A172 (cell line): ENCODE results near the gene CCDC63. TPM values are rescaled to one million over a fixed set of nuclear protein-coding genes. Genes with fewer than 3 reads are reported as not detected.

Source experiments
- DNase-seq: peaks from one replicate; pipeline ENCODE4 v3.0.0-alpha.2; 2015; ENCODE audit warnings: low spot score
- total RNA-seq: library from RNA; depleted of rRNA; stranded (reverse); fragments of >200 nt; shearing (Covaris generic); gene quantifications from 2 replicates; pipeline ENCODE4 v1.2.3, GENCODE V29; 2014

The CCDC63 gene
- total RNA-seq, 1 experiment from 2014 or later = not detected

DNA sequence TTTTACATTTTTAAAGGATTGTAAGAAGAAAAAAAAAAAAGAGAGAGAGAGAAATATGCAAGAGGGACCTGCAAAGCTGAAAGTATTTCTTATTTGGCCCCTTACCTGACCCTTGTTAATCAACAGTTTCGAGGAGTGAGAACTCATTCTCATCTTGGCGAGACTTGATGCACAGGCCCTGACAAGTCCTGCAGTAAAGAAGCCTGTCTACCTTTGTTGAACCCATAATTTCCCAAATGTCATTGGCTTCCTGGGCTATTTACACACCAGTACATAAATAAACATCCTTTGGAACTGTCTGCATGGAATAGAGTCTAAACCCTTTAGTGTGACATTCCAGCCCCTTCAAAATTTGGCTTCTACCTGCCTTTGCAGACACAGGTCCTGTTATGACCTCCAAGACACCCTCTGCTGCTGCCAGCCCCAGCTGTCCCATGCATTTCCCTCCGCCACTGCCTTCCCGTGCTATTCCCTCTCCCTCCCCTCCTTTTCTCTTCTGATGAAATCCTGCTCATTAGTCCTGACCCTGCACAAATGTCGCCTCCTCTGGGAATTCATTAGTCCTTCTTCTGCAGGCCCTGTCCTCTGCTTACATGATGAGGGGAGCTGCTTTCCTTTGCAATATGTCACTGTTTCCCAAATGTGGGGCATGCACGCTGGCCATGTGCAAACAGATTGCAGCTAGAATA lies 38.5 kb downstream of the CCDC63 start:
- DNase-seq = no peak

DNA sequence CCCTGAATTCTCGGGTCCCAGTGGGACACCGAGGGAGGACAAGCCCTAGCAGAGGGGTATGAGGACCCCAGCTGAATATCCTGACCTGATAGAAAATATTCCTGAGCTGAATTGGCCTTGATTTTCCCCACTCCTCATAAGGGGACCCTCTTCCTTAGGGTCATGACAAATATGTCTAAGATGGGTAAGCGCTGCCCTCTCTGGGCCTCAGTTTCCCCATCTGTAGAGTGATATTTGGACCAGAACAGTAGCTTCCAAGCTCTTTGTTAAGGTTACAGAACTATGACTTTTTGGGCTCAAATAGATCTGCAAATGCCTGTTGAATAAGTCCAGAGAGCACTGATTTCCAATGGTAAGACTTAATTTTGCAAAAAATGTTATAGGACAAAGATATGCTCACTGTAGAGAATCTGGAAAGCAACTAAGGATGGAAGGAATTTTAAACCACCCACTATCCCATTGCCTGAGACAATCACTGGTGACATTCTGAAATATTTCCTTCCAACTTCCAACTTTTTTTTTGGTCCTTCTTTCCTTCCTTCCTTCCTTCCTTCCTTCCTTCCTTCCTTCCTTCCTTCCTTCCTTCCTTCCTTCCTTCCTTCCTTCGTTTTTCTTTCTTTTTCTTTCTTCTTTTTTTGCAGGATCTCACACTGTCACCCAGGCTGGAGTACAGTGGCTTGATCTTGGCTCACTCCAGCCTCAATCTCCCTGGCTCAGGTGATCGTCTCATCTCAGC lies 41.6 kb downstream of the CCDC63 start:
- no peak for DNase-seq

DNA sequence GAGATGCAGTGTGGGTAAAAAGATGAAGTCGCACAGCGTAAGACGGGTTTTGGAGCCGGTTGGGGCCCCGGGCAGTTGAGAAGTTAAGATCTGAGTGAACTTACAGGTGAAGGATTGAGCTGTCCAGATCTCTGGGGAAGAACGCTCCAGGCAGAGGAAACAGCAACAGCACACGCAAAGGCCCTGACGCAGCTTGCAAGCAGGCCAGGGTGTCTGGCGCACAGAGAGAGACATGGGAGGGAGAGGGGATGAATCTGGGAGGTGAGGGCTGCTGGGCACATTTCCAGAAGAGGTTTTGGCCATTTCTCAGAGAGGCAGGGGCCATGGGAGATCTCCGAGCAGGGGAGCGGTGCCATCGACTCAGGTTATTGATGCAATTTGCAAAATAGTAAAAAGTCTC lies 42.6 kb downstream of the CCDC63 start:
- DNase-seq = no peak

DNA sequence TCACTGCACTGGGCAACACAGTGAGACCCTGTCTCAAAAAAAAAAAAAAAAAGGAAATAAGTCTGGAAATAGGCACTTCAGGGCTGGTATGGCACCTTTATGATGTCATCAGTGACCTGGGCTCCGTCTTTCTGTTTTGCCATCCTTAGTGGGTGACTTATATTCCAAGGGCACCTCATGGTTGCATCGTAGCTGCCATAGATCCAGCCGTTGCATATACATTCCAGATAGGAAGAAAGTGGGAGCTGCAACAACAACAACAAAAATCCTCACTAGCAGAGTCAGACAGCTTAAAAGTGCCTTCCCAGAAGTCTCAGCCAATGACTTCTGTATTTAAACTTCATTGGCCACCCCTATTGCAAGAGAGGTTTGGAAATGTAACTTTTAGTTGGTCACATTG lies 47.2 kb downstream of the CCDC63 start:
- no peak for DNase-seq

DNA sequence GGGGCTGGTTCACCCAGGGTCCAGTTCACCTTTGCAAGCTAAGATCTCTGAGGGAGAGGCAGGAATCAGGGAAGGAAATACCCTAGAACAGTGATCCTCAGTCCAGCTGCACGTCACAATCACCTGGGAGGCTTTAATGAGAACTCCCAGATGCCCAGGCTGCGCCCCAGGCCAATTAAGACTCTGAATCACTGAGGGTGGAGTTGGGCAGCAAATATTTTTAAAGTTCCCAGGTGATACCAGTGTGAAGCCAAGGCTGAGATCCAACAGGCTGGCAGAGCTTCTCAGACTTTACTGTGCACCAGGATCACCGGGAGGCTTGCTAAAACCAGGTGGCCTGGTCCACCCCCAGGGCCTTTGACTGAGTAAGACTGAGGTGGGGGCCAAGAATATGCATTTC lies 49.8 kb downstream of the CCDC63 start:
- DNase-seq = peak; percentile 60

DNA sequence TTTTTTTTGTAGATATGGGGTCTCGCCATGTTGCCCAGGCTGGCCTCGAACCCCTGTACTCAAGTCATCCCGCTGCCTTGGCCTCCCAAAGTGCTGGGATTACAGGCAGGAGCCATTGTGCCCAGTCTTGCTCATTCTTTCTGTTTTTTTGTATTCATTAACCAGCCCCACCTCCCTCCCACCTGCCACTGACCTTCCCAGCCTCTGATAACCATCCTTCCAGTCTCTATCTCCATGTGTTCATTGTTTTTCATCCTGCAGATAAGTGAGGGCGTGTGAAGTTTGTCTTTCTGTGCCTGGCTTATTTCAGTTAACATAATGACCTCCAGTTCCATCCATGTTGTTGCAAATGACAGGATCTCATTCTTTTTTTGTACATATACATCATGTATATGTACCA lies 54.6 kb downstream of the CCDC63 start:
- no peak for DNase-seq

DNA sequence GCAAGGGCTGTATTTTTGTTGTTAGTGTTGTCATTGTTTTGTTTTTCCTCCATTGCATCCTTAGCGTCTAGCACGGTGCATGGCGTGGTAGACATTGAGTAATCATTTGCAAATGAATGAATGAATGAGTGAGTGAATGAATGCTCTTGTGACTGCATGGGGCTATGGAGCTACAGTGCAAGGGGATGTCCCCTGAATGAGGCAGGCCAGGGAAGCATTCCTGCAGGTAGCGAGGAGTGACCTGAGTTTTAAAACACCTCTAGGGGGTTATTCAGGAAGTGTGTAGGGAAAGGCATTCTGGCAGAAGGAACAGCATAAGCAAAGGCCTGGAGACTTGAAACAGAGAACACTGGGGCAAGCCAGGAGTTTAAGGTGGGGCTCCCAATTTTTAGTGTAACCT lies 56.7 kb downstream of the CCDC63 start:
- no peak for DNase-seq

DNA sequence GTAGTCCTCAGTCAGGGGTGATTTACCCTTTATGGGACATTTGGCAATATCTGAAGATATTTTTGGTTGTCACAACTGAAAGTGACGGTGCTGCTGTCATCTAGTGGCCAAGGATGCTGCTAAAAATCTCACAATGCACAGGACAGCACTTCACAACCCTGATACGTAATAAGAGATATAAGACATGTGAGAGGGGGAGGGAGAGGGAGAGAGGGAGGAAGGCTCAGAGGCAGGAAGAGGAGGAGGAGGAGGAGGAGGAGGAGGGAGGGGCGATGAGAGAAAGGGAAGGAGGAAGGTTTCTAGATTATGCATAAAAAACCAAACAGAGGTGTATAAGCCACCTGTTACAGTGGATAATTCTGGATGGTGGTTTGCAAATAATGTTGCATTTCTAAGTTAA lies 59.3 kb downstream of the CCDC63 start:
- DNase-seq = peak; percentile 60

DNA sequence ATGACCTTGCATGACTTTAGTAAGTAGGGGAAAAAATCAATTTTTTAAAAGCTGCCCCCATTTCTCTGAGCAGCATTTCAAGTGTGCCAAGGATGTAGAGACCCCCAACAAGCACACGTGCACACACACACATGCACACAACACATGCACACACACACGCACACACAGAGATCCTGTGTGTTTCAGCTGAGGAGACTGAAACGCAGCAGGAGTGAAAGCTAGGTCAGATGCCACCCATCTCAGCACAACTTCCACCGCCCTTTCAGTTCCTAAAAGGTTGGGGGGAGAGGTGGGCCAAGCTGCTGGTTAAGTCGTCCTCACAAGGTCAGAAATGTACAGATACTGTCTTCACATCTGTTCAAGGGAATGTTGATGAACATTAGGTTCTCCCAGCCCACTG lies 59.7 kb downstream of the CCDC63 start:
- no peak for DNase-seq

DNA sequence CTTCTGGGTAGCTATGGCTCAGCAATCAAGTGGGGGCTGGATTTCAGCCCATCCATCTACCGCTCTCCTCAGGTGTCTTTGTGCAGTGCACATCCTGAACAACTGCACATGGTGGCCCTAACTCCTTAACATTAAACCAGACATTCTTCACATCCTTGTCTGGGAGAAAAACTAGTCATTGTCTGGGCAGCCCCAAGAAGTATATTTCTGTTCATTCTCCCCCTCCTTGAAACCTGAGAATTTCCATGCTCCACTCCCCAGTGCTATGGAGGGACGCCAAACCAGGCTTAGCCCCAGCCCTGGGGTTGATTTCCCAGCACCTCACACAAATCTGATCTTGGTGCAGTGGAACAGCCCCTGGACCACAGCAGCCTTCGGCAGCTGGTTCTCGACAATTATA lies 60.2 kb downstream of the CCDC63 start:
- DNase-seq = no peak

DNA sequence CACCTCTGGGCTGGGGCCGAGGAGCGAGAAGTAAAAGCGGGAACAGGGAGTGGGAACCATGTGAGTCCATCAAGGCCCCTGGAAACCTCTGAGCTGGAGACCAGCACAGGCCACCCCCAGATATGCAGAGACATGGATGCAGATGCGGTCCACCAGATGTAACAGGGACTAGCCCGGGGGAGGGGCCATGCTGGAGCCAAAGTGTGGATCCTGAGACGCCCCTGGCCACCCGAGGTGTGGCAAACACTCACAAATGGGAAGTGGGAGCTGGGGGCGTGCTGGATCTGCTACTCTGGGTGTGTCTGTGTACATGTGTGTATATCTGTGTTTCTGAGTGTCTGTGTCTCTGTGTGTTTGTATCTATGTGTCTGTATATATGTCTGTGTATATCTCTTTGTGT lies 60.8 kb downstream of the CCDC63 start:
- no peak for DNase-seq

DNA sequence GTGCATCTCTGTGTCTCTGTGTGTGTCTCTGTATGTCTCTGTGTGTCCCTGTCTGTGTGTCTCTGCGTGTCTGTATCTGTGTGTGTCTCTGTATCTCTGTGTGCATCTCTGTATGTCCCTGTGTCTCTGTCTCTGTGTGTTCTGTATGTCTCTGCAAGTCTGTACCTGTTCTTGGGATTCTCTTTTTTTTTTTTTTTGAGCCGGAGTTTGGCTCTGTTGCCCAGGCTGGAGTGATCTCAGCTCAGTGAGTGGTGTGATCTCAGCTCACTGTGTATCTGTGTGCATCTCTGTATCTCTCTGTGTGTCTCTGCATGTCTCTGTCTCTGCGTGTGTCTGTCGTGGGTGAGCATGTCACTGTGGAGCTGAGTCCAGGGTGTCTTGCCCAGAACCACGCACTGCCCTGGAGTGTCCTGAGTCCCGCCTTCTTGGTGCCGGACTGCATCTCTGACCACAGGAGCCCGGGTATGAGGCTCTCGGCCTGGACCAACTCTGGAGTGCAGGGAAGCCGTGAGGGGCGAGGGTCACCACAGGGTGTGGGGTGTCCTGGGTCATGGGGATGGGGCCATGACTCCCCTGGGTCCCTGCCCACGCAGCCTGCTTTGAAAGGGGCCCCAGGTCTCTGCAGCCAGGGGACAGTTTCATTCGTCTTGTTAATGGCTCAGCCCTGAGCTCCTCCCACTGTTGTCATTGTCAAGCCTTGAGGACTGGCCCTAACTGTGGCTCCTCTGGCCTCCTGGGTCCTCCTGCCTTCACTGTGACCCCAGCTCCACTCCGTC lies 61.8 kb downstream of the CCDC63 start:
- no peak for DNase-seq

DNA sequence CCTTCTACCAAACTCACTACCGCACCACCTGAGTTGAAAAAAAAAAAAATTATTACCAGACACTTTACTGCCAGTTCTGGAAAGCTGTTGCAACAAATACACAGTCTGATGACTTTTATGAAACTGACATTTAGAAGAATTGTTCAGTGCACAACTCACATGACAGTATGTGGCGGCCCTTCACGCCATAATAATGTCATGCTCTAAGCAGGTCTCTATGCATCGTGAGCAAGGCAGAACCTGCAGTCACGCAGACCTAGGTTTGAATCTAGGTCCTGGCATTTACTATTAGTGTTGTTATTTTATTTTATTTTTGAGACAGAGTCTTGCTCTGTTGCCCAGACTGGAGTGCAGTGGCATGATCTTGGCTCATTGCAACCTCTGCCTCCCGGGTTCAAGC lies 65.5 kb downstream of the CCDC63 start:
- DNase-seq = no peak

DNA sequence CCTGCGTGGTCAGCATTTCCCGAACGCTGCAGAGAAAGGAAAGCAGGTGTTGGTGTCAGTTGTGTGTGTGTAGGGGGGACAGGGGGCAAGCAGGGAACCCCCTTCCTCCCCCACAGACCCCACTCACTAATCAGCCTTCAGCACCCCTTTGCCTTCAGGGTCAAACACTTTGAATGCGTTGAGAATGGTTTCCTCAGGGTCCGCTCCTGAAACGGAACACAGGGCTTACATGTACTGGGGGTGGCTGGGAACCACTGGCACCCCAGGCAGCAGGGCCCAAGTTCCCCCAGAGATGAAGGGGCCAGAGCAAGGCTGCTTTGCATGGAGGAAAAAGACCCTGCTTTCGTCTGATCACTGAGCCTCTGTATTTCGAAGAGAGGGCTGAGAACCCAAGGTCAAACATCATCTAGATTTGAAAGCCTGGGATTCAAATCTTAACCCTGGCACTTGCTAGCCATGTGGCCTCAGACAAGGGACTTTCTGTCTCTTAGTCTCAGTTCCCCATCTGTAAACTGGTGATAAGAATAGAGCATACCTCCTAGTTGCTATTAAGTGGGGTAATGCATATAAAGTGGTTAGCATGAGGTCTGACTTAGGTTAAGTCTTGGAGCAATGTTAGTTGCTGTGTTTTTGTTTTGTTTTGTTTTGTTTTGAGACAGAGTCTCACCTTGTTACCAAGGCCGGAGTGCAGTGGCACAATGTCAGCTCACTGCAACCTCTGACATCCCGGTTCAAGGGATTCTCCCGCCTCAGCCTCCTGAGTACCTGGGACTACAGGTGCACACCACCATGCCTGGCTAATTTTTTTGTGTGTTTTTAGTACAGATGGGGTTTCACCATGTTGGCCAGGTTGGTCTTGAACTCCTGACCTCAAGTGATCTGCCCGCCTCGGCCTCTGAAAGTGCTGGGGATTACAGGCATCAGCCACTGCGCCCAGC lies 66.6 kb downstream of the CCDC63 start:
- DNase-seq = no peak

DNA sequence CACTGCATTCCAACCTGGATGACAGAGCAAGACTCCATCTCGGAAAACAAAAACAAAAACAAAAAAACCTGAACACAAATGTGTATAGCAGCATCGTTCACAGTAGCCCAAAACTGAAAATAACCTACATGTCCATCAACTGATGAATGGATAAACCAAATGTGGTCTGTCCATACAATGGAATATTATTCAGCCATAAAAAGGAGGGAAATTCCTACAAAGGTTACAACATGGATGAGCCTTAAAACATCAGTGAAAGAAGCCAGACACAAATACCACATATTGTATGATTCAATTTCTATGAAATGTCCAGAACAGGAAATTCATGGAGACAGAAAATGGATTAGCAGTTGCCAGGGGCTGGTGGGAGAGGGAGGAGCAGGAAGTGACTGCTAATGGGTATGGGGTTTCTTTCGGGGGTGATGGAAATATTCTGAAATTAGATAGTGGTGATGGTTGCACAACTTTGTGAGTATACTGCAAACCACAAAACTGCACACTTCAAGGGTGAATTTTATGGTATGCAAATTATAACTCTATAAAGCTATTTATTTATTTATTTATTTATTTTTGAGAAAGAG lies 69.6 kb downstream of the CCDC63 start:
- DNase-seq = peak; percentile 23

DNA sequence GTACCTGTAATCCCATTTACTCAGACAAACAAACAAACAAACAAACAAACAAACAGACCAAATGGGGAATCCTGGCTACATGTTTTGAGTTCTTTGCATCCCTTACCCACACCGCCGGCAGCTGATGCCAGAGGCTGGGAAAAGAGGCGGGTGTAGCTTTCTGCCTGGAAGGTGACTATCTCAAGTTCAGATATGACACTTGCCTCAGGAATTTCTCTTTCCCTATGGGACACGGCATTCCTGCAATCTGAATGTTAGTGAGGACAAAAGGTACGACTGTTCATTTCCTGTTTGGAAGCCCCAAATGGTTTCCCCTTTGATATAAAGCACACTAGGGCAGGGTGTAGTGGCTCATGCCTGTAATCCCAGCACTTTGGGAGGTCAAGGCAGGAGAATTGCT lies 70.7 kb downstream of the CCDC63 start:
- DNase-seq = peak; percentile 92

DNA sequence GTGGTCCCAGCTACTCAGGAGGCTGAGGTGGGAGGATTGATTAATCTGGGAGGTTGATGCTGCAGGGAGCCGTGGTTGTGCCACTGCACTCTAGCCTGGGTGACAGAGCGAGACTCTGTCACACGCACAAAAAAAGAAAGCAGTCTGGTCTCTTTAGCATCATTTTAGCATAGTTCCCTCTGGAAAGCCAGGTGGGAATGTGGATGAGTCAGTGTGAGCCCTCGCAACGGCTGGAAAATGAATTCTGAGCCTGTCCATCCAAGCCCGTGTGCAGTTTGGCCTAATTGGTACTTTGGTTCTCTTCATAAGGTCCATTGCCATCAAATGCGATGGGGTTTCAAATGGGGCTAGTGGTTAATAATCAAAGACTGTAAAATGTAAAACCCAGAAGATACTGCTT lies 71.2 kb downstream of the CCDC63 start:
- DNase-seq = peak; percentile 70

DNA sequence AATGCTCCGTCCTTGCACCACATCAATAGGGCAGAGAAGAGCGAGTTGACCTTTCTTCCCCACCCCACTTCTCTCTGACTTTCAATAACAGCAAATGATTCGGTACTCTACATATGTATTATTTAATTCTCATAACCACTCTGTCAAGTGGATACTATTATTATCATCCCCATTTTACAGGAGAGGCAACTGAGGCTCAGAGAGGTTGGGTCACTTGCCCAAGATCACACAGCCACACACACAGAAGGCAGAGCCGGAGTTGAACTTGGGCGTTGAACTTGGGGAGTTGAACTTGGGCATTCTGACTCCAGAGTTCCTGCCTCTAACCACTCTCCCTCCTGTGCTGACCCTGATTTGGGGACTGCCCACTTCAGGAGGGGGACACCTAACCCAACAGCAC lies 72.9 kb downstream of the CCDC63 start:
- no peak for DNase-seq

DNA sequence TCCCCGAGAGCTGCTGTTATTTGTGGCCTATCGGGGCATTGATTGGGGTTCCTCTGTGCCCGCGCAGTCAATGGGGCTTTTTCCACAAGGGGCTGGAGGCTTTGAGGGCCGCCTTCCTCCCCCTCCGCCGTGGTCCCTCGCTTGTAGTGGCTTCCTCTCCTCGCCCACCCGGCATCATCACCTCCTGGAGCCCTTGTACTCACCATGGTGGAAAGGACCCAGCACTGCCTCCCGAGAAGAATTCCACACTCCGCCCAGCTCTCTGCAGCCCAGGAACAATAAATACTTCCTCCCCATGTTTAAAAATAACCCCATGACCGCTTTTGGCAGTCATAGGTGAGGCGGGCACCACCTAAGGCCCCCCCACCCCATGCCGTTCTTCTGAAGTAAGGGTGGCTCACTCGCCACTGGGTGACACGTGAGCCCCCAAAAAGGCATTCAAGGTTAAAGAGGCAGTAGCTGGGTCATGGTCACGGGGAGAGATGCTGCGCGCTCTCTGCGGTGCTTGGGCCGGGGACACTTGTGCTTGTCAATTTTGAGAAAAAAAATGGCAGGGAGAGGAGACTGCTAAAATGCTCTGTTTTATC lies 73.6 kb downstream of the CCDC63 start, which contains the start of gene MYL2:
Gene MYL2, minus strand, starts transcription at position 256 of the 587 bp plus-strand sequence. Its CDS starts 50 bp downstream, at position 206.
- peak; percentile 27 for DNase-seq

DNA sequence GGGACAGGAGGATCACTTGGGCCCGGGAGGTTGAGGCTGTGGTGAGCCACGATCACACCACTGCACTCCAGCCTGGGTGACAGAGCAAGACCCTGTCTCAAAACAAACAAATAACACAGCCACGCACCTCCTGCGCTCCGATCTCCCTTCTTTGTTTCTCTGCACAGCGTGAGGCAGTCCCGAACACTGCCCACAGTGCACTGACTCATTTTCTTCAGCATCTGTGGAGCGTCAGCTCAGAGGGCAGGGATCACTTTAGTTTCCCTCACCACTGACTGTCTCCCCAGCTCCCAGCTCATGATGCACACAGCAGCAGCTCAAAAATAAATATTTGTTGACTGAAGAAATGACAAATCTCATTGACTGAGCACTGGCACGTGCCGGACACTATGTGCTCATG lies 74.5 kb downstream of the CCDC63 start:
- peak; percentile 83 for DNase-seq

DNA sequence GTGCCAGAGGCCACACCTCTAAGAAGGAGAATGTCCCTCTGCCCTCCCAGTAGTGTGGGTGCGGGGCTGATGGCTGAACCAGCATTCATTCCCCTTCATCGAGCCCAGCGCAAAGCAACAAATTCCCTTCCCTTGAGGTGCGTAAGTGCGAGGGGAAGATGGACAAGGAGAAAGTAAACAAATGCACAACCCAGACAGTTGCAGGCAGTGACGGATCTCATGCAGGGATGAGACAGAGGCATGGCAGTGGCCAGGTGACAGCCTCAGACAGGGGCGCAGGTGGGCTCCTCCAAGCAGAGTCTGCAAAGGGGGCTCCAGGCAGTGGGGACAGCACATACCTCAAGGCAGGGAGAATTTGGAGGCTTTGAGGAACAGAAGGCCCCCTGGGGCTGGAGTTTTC lies 75.9 kb downstream of the CCDC63 start:
- DNase-seq = no peak
